CD1c-positive myeloid dendritic cell (primary cell): Measurements from ENCODE around the gene ARF1.

Experiments
- DNase-seq: peaks from one replicate; pipeline ENCODE4 v3.0.0-alpha.2; 2016; ENCODE audit errors: extremely low spot score

The ARF1 gene

GRCh38 chr1:228050571-228051231, 31.8 kb upstream of the ARF1 start:
- DNase-seq = no peak

DNA sequence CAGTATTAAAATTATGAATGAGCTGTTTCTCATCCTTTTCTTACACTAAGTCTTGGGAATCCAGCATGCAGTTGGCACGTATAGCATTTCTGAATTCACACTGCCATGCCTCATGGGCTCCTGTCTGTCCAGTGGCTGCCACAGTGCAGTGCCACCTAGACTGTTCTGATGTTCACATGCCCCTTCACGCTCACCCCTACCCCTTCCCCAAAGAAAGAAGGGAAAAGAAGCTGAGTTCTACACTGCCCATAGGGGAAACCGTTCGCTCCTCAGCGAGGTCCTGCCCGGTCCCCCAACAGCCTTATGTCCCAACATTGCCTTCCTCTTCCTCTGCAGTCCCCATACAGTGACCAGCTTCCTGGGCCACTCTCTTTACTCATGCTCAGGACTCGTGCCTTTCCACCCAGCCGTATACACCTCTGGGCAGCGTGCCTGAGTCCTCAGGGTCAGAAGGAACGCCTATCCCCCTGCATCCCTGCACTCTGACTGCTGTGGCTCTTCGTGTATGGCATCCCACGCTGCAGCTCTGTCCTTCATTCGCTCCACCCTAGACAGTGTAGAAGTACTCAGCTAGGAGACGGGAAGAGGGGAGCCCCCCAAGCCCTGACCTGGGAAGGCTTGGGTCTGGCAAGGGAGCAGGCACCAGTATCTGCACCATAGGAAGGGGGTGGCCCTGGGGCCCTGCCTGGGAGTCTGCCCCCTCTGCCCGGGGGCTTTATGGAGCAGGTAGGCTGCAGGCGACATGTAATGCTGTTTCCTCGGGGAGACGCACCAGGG, 24.1 kb upstream of the ARF1 start:
- no peak for DNase-seq

- DNase-seq = peak; percentile 31
These were observed 23.4 kb upstream of the ARF1 start for GRCh38 chr1:228058949-228059633.

- peak; percentile 50 for DNase-seq
These were observed 22.7 kb upstream of the ARF1 start for GRCh38 chr1:228059634-228060457.

DNA sequence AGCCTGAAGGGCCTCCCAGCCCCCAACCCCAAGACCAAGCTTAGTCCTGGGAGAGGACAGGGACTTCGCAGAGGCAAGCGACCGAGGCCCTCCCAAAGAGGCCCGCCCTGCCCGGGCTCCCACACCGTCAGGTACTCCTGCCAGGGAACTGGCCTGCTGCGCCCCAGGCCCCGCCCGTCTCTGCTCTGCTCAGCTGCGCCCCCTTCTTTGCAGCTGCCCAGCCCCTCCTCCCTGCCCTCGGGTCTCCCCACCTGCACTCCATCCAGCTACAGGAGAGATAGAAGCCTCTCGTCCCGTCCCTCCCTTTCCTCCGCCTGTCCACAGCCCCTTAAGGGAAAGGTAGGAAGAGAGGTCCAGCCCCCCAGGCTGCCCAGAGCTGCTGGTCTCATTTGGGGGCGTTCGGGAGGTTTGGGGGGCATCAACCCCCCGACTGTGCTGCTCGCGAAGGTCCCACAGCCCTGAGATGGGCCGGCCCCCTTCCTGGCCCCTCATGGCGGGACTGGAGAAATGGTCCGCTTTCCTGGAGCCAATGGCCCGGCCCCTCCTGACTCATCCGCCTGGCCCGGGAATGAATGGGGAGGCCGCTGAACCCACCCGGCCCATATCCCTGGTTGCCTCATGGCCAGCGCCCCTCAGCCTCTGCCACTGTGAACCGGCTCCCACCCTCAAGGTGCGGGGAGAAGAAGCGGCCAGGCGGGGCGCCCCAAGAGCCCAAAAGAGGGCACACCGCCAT, 21.9 kb upstream of the ARF1 start:
- no peak for DNase-seq

GRCh38 chr1:228061411-228062084, 21.0 kb upstream of the ARF1 start:
- DNase-seq = no peak

GRCh38 chr1:228062085-228062791, 20.3 kb upstream of the ARF1 start:
- DNase-seq = no peak

- no peak for DNase-seq
These were observed 19.7 kb upstream of the ARF1 start for GRCh38 chr1:228062812-228063211.

DNA sequence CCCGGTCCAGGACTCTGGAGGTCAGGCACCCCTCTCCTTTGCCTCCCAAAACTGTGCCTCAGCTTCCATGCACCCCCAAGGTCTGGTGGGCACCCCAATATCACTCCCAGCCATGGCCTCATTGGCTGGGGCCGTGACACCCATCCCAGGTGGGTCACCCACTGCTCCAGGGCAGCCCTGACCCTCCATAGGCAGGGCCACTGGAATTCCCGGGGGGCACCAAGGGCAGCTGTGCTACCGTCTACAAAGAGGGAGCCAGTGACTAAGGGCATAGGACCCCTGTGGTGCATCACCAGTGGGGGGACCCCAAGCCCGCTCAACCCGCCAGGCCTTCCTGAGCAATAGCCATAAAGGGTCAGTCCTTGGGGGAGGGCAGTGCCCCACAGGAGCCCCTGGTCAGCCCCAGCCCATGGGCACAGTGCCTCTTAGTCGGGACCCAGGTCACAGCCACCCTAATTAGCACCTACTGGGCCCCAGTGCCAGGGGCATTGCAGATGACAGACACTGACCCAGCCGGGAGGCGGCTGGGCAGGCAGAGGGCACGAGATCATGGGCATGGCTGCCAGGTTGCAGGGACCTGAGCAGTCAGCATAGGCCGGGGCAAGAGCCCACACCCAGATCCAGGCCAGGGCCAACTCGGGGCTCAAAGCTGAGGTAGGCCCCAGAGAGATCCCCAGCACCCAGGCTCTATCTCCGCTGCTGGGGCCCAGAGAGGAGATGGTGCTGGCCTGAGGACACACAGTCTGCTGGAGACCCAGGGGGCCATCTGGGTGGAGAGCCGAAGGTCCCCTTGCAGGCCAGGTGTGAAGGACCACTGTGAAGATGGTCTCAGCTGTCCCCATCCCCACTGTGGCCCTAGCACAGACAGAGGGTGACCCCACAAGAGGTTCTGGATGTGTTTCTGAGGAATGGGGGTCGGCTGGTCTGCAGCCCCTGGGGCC, 19.0 kb upstream of the ARF1 start:
- no peak for DNase-seq

- DNase-seq = no peak
These were observed 18.2 kb upstream of the ARF1 start for GRCh38 chr1:228064296-228064695.

- DNase-seq = no peak
These were observed 17.6 kb upstream of the ARF1 start for GRCh38 chr1:228064741-228065542.

DNA sequence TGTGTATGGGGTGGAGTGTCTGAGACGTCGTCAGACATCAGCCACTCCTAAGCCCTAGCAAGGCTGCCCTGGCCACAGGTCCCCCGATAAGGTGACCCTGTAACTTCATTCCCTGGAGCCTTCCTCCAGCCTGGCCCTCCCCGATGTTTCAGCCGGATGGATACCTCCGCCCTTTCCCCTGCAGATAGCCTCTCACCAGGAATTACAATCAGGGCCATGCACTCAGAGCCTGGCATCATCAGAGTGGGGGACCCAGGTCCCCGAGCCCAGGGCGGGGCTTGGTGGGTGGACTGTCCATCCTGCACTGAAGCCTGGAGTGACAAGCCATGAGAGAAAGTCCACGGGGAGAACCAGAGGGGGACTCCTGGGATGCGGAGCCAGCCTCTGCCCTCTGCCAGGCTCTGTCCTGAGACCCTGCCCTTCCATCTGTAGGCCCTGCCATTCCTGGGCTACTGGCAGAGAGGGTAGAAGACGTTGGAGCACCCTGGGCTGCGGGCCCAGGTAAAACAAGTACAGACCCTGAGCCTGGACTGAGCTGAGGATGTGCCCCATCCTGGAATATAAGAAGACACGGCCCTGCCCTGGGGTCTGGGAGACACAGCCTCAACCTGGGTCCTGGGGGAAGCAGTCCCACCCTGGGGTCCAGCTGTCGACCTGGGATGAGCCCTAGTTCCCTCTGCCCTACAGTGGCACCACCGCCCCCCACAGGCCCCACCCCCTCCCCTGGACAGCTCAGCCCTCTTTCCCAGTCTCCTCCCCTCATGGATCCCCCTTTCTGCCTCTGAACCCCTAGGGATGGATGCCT, 16.8 kb upstream of the ARF1 start:
- no peak for DNase-seq

DNA sequence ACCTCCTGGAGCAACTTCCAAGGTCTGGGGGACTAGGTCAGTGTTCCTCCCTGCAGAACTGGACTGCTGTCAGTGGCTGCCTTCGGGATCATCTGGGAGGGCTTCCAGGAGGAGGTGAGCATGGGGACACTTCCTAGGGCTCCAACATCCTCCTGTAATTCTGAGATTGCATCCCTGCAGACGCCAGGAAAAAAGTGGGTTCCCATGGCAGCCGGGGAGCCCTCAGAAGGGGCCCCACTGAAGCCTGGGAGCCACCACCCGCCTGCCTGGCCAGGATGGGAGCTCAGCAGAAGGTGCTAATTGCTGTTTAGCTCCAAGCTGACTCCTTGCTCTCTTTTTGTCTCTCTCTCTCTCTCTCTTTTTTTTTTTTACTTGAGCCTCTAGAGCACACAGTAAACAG, 16.1 kb upstream of the ARF1 start:
- DNase-seq = no peak

DNA sequence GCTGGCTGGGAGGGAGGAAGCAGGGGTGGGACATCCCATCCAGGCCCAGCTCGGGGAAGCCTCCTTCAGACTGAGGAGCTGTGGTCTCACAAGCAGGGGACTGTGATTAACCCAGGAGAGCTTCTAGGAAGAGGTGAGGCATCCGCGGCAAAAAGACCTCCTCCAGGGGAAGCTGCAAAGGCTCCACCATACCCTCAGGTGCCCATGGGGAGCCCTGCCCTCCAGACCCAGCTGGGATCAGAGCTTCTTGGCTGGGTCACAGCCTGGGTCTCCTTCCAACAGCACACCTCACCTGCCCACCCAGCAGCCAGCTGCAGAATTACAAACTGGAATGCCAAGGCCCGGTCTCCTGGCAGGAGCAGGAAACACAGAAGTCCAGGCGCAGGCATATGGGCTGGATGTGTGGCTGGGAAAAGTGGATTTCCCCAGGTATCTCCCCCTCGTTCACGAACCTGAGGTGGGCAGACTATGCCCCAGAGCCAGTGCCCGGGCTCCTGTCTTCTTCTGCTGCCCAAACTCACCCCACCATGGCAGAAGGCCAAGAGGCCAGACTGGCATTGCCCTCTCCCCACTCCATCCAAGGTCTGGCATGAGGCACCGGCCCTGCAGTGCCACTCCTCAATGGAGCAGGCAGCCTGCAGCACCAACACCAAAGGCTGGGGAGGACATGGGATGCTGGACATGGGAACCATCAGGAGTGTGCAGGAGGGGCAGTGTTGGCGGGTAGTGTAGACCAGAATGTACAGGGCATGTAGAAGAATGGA, 15.4 kb upstream of the ARF1 start:
- no peak for DNase-seq

GRCh38 chr1:228068359-228068758, 14.1 kb upstream of the ARF1 start:
- no peak for DNase-seq

DNA sequence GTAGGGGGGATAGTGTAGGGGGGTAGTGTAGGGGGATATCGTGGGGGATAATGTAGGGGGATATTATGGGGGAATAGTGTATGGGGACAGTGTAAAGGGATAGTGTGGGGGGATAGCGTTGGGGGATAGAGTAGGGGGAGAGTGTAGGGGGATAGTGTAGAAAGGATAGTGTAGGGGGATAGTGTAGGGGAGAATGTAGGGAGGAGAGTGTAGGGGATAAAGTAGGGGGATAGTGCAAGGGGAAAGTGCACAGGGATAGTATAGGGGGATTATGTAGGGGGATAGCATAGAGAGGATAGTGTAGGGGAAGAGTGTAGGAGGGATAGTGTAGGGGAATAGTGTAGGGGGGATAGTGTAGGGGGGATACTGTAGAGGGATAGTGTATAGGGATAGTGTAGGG, 12.3 kb upstream of the ARF1 start:
- no peak for DNase-seq

DNA sequence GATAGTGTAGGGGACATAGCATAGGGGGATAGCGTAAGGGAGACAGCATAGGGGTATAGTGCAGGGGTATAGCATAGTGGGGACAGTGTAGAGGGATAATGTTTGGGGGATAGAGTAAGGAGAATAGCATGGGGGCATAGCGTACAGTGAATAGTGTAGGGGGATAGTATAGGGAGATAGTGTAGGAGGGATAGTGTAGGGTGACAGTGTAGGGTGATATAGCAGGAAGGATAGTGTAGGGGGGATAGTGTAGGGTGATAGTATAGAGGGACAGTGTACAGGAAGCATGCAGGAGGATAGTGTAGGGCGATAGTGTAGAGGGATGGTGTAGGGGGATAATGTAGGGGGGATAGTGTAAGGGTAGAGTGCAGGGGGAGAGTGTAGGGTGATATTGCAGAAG, 11.7 kb upstream of the ARF1 start:
- no peak for DNase-seq
